HepG2 (cell line): ENCODE measurements around the gene CPT1B. TPM values are rescaled to one million over a fixed set of nuclear protein-coding genes. Genes with fewer than 3 reads are reported as not detected.
A peak's percentile ranks its signal among the peaks of the same experiment; 100 is the strongest.

Experiments
- BHLHE40 ChIP-seq: IDR thresholded peaks from 2 replicates; pipeline ENCODE4 v1.6.1; 2011; ENCODE audit warnings: low read length, improper control_type of control experiment
- ELF1 ChIP-seq: sonication (generic); formaldehyde crosslinking; IDR thresholded peaks from 2 replicates; pipeline ENCODE4 v1.4.0; 2020; ENCODE audit warnings: missing genetic modification reagents
- HOXD1 ChIP-seq: sonication (generic); formaldehyde crosslinking; IDR thresholded peaks from 2 replicates; pipeline ENCODE4 v1.5.0; 2020; ENCODE audit warnings: missing genetic modification reagents
- KDM3A ChIP-seq: IDR thresholded peaks from 2 replicates; pipeline ENCODE4 v1.6.1; 2018; ENCODE audit warnings: low read depth, missing compliant biosample characterization
- KMT2A ChIP-seq: sonication (generic); formaldehyde crosslinking; IDR thresholded peaks from 2 replicates; pipeline ENCODE4 v1.4.0; 2020; ENCODE audit warnings: missing genetic modification reagents
- MYC ChIP-seq: sonication (generic); formaldehyde crosslinking; IDR thresholded peaks from 2 replicates; pipeline ENCODE4 v1.9.0; 2021; ENCODE audit warnings: missing genetic modification reagents, borderline replicate concordance
- PHF20 ChIP-seq: sonication (generic); formaldehyde crosslinking; IDR thresholded peaks from 2 replicates; pipeline ENCODE4 v1.5.0; 2020; ENCODE audit warnings: mild to moderate bottlenecking, missing genetic modification reagents
- POLR2A ChIP-seq, 2 experiments: IDR thresholded peaks; 2 replicates each; pipeline ENCODE4 v1.6.1; 2011; ENCODE audit warnings: low read depth in 2 of 2, low read length in 2 of 2, mild to moderate bottlenecking in 1 of 2, moderate library complexity in 1 of 2; ENCODE audit not compliant: insufficient read depth in 1 of 2
- POLR2G ChIP-seq: fragments of 200-400 bp; formaldehyde crosslinking; IDR thresholded peaks from 2 replicates; pipeline ENCODE4 v1.6.1; 2018; ENCODE audit warnings: mild to moderate bottlenecking, low read depth, low read length, moderate library complexity
- RBM39 ChIP-seq: fragments of 200-400 bp; formaldehyde crosslinking; IDR thresholded peaks from one replicate; pipeline ENCODE4 v1.6.1; 2018; ENCODE audit warnings: antibody characterized with exemption, mild to moderate bottlenecking, low read depth, low read length; ENCODE audit not compliant: poor library complexity, severe bottlenecking
- RFX1 ChIP-seq: fragments of 450-650 bp; IDR thresholded peaks from 2 replicates; pipeline ENCODE4 v1.6.1; 2017
- ZBTB3 ChIP-seq: sonication (generic); formaldehyde crosslinking; IDR thresholded peaks from 2 replicates; pipeline ENCODE4 v1.4.0; 2020; ENCODE audit warnings: low read depth, mild to moderate bottlenecking, moderate library complexity, missing genetic modification reagents, borderline replicate concordance
- ZFAT ChIP-seq: sonication (generic); formaldehyde crosslinking; conservative IDR thresholded peaks from 2 replicates; pipeline ENCODE4 v1.8.1; 2023; ENCODE audit warnings: missing genetic modification reagents, inconsistent platforms
- ZFP82 ChIP-seq: sonication (generic); formaldehyde crosslinking; IDR thresholded peaks from 2 replicates; pipeline ENCODE4 v1.5.1; 2020; ENCODE audit warnings: mild to moderate bottlenecking, missing genetic modification reagents, borderline replicate concordance
- ZNF160 ChIP-seq: sonication (generic); formaldehyde crosslinking; IDR thresholded peaks from 2 replicates; pipeline ENCODE4 v1.8.0; 2022; ENCODE audit warnings: mild to moderate bottlenecking, inconsistent platforms, missing genetic modification reagents
- ZNF235 ChIP-seq: sonication (generic); formaldehyde crosslinking; IDR thresholded peaks from 2 replicates; pipeline ENCODE4 v1.8.1; 2023; ENCODE audit warnings: mild to moderate bottlenecking, missing genetic modification reagents, borderline replicate concordance
- ZNF24 ChIP-seq: fragments of 450-650 bp; IDR thresholded peaks from 2 replicates; pipeline ENCODE4 v1.6.1; 2017; ENCODE audit warnings: antibody characterized with exemption, mild to moderate bottlenecking
- ZNF264 ChIP-seq: sonication (generic); formaldehyde crosslinking; IDR thresholded peaks from 2 replicates; pipeline ENCODE4 v1.4.0; 2020; ENCODE audit warnings: missing genetic modification reagents
- ZNF790 ChIP-seq: sonication (generic); formaldehyde crosslinking; IDR thresholded peaks from 2 replicates; pipeline ENCODE4 v1.8.0; 2022; ENCODE audit warnings: missing genetic modification reagents, mild to moderate bottlenecking, borderline replicate concordance
- polyA plus RNA-seq, 8 experiments: library from polyadenylated mRNA; depleted of rRNA in 3 of 8; stranded (reverse) in 7 of 8; unstranded in 1 of 8; fragments of >200 nt; fragmentation: Illumina TruSeq in 4 of 8; extraction: Trizol in 4 of 8; gene quantifications; 2 replicates each; pipeline versions ENCODE4 v1.2.1 to v1.2.3, GENCODE V29; 2011 to 2016; ENCODE audit warnings: low read depth in 4 of 8, missing spikeins in 1 of 8, mixed read lengths in 1 of 8; ENCODE audit not compliant: insufficient read depth in 1 of 8
- total RNA-seq, 5 experiments: library from RNA; depleted of rRNA; stranded (reverse); fragments of >200 nt; fragmentation: Illumina TruSeq; extraction: Trizol; gene quantifications; 2 replicates each; pipeline ENCODE4 v1.2.3, GENCODE V29; 2016; ENCODE audit warnings: low read depth in 1 of 5
- TF ChIP-seq, protein P1 (sequence below): IDR thresholded peaks from 2 replicates; pipeline ENCODE4 v1.6.1; 2016; ENCODE audit warnings: missing compliant biosample characterization, missing genetic modification reagents, borderline replicate concordance
- TF ChIP-seq, protein P2 (sequence below): sonication (generic); formaldehyde crosslinking; IDR thresholded peaks from 2 replicates; pipeline ENCODE4 v1.5.1; 2020; ENCODE audit warnings: mild to moderate bottlenecking, missing genetic modification reagents, moderate library complexity
- TF ChIP-seq, protein P3 (sequence below): sonication (generic); formaldehyde crosslinking; IDR thresholded peaks from 2 replicates; pipeline ENCODE4 v1.4.0; 2020; ENCODE audit warnings: low read depth, missing genetic modification reagents
- TF ChIP-seq, protein P4 (sequence below): sonication (generic); formaldehyde crosslinking; IDR thresholded peaks from 2 replicates; pipeline ENCODE4 v1.9.0; 2022; ENCODE audit warnings: missing genetic modification reagents, mild to moderate bottlenecking, borderline replicate concordance

Gene CPT1B
- total and polyA plus RNA-seq, 2 of the 13 experiments (the other 11 are each of a cell fraction or from before 2014, with no cell fraction given): 9.2 to 19.5 TPM

DNA sequence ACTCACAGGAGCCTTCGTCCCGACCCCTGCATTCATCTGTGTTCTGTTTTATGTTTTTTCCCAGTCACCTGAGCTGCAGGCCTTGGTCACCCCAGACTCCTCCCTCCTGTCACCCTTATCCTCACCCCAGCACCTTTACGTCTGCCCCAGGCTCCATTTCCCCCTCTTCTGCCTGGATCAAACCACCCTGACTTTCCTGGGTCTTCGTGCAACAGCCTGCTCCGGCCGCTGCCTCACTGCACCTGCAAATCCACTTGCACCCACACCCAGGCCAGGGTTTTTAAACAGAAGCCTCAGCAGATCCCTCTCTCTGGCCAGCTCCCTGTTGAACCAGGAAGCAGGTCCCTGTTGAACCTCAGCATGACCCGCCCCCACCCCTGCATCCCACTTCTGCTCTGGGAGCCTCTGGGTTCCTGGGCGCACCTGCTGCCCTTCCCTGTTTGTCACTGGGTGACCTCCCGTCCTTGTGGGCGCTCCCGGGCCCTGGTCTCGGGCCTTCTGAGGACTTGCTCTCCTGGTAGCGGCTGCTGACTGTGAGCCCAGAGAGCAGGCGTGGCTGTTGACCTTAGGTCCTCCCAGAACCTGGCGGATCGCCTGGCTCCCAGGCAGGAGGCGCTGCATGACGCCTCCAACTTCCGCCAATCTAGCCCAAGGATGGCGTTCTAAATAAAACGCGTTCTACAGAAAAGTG lies 35.2 kb upstream of the CPT1B start (continued):
- TF ChIP-seq ELF1 (CRISPR knock-in tag) (peak; percentile 73), ZNF235 (CRISPR knock-in tag) (no peak), ZFAT (CRISPR knock-in tag) (no peak), KMT2A (CRISPR knock-in tag) (no peak), POLR2A (IDR thresholded peaks at IDR 0.05; ENCODE audit: insufficient read depth in 1 of 2, low read depth in 2 of 2, low read length in 2 of 2) (peak in 1 of 2 experiments; percentile 75; a peak in 2 of 4 replicates), ZFP82 (CRISPR knock-in tag) (no peak), ZNF160 (no peak), ZNF264 (CRISPR knock-in tag) (0 out of 2 replicates have a peak, but pooled peaks have one; percentile 14), ZBTB3 (CRISPR knock-in tag) (no peak), PHF20 (CRISPR knock-in tag) (peak; percentile 57), POLR2G (peak; percentile 77), HOXD1 (CRISPR knock-in tag) (no peak), KDM3A (CRISPR knock-in tag) (no peak), RBM39 (peak; percentile 49), ZNF24 (no peak), RFX1 (no peak), BHLHE40 (no peak), MYC (CRISPR knock-in tag) (peak; percentile 46; the same call in 1 of the 2 replicates), ZNF790 (CRISPR knock-in tag) (no peak)
- TF ChIP-seq, protein P1, sequence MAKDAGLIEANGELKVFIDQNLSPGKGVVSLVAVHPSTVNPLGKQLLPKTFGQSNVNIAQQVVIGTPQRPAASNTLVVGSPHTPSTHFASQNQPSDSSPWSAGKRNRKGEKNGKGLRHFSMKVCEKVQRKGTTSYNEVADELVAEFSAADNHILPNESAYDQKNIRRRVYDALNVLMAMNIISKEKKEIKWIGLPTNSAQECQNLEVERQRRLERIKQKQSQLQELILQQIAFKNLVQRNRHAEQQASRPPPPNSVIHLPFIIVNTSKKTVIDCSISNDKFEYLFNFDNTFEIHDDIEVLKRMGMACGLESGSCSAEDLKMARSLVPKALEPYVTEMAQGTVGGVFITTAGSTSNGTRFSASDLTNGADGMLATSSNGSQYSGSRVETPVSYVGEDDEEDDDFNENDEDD (CRISPR knock-in tag): no peak; the same call in 1 of the 2 replicates
- TF ChIP-seq, protein P2, sequence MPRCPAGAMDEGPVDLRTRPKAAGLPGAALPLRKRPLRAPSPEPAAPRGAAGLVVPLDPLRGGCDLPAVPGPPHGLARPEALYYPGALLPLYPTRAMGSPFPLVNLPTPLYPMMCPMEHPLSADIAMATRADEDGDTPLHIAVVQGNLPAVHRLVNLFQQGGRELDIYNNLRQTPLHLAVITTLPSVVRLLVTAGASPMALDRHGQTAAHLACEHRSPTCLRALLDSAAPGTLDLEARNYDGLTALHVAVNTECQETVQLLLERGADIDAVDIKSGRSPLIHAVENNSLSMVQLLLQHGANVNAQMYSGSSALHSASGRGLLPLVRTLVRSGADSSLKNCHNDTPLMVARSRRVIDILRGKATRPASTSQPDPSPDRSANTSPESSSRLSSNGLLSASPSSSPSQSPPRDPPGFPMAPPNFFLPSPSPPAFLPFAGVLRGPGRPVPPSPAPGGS: 0 out of 2 replicates have a peak, but pooled peaks have one; percentile 55
- TF ChIP-seq, protein P3, sequence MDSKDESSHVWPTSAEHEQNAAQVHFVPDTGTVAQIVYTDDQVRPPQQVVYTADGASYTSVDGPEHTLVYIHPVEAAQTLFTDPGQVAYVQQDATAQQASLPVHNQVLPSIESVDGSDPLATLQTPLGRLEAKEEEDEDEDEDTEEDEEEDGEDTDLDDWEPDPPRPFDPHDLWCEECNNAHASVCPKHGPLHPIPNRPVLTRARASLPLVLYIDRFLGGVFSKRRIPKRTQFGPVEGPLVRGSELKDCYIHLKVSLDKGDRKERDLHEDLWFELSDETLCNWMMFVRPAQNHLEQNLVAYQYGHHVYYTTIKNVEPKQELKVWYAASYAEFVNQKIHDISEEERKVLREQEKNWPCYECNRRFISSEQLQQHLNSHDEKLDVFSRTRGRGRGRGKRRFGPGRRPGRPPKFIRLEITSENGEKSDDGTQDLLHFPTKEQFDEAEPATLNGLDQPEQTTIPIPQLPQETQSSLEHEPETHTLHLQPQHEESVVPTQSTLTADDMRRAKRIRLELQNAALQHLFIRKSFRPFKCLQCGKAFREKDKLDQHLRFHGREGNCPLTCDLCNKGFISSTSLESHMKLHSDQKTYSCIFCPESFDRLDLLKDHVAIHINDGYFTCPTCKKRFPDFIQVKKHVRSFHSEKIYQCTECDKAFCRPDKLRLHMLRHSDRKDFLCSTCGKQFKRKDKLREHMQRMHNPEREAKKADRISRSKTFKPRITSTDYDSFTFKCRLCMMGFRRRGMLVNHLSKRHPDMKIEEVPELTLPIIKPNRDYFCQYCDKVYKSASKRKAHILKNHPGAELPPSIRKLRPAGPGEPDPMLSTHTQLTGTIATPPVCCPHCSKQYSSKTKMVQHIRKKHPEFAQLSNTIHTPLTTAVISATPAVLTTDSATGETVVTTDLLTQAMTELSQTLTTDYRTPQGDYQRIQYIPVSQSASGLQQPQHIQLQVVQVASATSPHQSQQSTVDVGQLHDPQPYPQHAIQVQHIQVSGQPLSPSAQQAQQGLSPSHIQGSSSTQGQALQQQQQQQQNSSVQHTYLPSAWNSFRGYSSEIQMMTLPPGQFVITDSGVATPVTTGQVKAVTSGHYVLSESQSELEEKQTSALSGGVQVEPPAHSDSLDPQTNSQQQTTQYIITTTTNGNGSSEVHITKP: no peak
- TF ChIP-seq, protein P4, sequence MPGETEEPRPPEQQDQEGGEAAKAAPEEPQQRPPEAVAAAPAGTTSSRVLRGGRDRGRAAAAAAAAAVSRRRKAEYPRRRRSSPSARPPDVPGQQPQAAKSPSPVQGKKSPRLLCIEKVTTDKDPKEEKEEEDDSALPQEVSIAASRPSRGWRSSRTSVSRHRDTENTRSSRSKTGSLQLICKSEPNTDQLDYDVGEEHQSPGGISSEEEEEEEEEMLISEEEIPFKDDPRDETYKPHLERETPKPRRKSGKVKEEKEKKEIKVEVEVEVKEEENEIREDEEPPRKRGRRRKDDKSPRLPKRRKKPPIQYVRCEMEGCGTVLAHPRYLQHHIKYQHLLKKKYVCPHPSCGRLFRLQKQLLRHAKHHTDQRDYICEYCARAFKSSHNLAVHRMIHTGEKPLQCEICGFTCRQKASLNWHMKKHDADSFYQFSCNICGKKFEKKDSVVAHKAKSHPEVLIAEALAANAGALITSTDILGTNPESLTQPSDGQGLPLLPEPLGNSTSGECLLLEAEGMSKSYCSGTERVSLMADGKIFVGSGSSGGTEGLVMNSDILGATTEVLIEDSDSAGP (CRISPR knock-in tag): peak; percentile 61; the same call in 1 of the 2 replicates
